LNCAP (cell line): Measurements from ENCODE around the gene OXLD1.

Source experiments
- CTCF ChIP-seq: fragments of 450-650 bp; IDR thresholded peaks from 2 replicates; pipeline ENCODE4 v1.5.1; 2017; ENCODE audit warnings: mild to moderate bottlenecking

The OXLD1 gene

DNA sequence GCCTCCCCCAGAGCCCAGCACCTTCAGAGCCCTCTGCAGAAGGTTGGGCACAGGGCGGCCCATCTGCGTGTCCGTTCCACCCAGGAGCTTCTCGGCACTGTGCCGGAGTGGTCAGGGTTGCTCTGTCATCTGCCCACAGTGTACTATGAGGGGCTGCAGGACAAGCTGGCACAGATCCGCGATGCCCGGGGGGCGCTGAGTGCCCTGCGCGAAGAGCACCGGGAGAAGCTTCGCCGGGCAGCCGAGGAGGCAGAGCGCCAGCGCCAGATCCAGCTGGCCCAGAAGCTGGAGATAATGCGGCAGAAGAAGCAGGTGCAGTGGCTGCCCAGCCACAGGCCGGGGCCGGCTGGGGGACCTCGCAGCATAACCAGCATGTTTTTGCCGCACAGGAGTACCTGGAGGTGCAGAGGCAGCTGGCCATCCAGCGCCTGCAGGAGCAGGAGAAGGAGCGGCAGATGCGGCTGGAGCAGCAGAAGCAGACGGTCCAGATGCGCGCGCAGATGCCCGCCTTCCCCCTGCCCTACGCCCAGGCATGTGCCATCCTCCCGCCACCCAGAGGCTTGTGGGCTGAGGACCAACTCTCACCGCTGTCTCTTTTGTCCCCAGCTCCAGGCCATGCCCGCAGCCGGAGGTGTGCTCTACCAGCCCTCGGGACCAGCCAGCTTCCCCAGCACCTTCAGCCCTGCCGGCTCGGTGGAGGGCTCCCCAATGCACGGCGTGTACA is 30.0 kb upstream of the OXLD1 start:
- no peak for TF ChIP-seq CTCF

- no peak for TF ChIP-seq CTCF
These were observed 29.4 kb upstream of the OXLD1 start for GRCh38 chr17:81695801-81696200.

- TF ChIP-seq CTCF, result no peak
These were observed 28.8 kb upstream of the OXLD1 start for GRCh38 chr17:81695211-81695610.

DNA sequence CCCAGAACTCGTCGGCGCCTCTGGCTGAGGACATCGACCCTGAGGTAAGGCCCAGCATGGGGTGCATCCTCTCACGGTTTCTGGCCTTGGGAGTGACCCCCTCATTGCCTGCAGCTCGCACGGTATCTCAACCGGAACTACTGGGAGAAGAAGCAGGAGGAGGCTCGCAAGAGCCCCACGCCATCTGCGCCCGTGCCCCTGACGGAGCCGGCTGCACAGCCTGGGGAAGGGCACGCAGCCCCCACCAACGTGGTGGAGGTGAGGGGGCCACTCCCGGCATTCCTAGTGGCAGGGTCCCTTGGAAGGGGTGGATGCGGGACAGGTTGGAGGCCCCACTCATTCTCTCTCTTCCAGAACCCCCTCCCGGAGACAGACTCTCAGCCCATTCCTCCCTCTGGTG is 28.4 kb upstream of the OXLD1 start:
- TF ChIP-seq CTCF, result no peak

GRCh38 chr17:81693509-81694210 is 27.3 kb upstream of the OXLD1 start:
- TF ChIP-seq CTCF, result no peak; the same call in 1 of the 2 replicates

DNA sequence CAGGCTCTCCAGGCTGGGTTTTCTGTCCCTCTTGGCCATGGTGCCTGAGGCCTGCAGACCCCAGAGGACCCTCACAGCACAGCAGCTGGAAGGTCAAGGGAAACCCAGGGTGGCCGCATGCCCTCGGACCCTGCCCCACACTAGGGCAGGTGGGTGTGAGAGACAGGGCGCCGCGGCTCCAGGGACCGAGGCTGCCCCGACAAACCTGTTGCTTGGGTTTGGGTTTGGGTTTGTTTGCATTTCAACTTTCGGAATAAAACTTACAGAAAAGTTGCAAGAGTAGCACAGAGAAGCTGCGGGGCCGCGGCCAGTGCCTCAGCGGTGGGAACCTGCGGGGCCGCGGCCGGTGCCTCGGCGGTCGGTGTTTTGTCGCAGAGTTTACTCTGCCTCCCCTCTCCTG is 25.2 kb upstream of the OXLD1 start:
- TF ChIP-seq CTCF, result no peak

DNA sequence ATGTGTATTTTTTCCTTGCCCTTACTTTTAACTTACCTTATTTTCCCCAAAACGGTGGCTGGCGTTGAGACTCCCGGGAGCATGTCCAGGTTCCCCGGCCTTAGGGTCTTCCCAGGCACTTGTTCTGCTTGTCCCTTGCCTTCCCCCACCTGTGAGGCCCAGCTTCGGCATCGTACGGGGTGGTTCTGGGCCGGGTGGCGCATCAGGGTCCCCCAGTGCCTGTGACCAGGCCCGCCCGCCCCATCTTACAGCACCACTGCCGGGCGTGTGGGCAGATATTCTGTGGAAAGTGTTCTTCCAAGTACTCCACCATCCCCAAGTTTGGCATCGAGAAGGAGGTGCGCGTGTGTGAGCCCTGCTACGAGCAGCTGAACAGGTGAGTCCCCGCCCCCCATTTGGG is 24.8 kb upstream of the OXLD1 start:
- no peak for TF ChIP-seq CTCF
